Loucy (cell line): ENCODE results near the gene RRAS.
"Not testable (repeated sequence)": the region's sequence is repeated elsewhere in the genome, so short reads cannot be mapped to it uniquely, and the experiment has no call there.

Experiments used
- H2AFZ ChIP-seq: fragments of 200-600 bp; sonication (generic); 2 replicates; pipeline ENCODE4 v1.6.0; 2016; ENCODE audit warnings: antibody characterized with exemption, mild to moderate bottlenecking, low read length, moderate library complexity
- H3F3A ChIP-seq: fragments of 200-600 bp; 2 replicates; pipeline ENCODE4 v1.6.0; 2016; ENCODE audit warnings: antibody characterized with exemption, low read depth, mild to moderate bottlenecking
- H3K27me3 ChIP-seq: fragments of 200-600 bp; sonication (generic); 2 replicates; pipeline ENCODE4 v1.6.1; 2014; ENCODE audit warnings: low read length, mild to moderate bottlenecking; ENCODE audit not compliant: insufficient read depth, poor library complexity, severe bottlenecking
- H3K36me3 ChIP-seq: fragments of 200-600 bp; sonication (generic); 2 replicates; pipeline ENCODE4 v1.6.1; 2016; ENCODE audit warnings: low read length; ENCODE audit not compliant: insufficient read depth
- H3K4me1 ChIP-seq: fragments of 200-600 bp; sonication (generic); 2 replicates; pipeline ENCODE4 v1.5.1; 2014; ENCODE audit warnings: low read length, mild to moderate bottlenecking; ENCODE audit not compliant: insufficient read depth, poor library complexity, severe bottlenecking
- H3K4me2 ChIP-seq: fragments of 200-600 bp; sonication (generic); 2 replicates; pipeline ENCODE4 v1.6.0; 2014; ENCODE audit warnings: antibody characterized with exemption, low read length, low read depth, mild to moderate bottlenecking; ENCODE audit not compliant: poor library complexity, severe bottlenecking
- H3K4me3 ChIP-seq: fragments of 200-600 bp; sonication (generic); 2 replicates; pipeline ENCODE4 v1.5.1; 2014; ENCODE audit warnings: low read length, mild to moderate bottlenecking, mixed read lengths; ENCODE audit not compliant: poor library complexity, severe bottlenecking
- H3K79me2 ChIP-seq: fragments of 200-600 bp; sonication (generic); 2 replicates; pipeline ENCODE4 v1.6.1; 2014; ENCODE audit warnings: low read length; ENCODE audit not compliant: insufficient read depth
- H3K9ac ChIP-seq: fragments of 200-600 bp; sonication (generic); 2 replicates; pipeline ENCODE4 v1.6.0; 2014; ENCODE audit warnings: mild to moderate bottlenecking, low read depth, low read length, moderate library complexity; ENCODE audit not compliant: poor library complexity, severe bottlenecking
- H3K9me2 ChIP-seq: fragments of 200-600 bp; sonication (generic); replicated peaks from 2 replicates; pipeline ENCODE4 v1.6.1; 2016; ENCODE audit warnings: low read depth, low read length, mixed read lengths
- H3K9me3 ChIP-seq: fragments of 200-600 bp; sonication (generic); 2 replicates; pipeline ENCODE4 v1.6.1; 2014; ENCODE audit warnings: mild to moderate bottlenecking, antibody characterized with exemption, low read length, low read depth; ENCODE audit not compliant: insufficient read depth
- H4K20me1 ChIP-seq: fragments of 200-600 bp; sonication (generic); 2 replicates; pipeline ENCODE4 v1.6.0; 2014; ENCODE audit warnings: antibody characterized with exemption, low read length, mild to moderate bottlenecking; ENCODE audit not compliant: insufficient read depth, poor library complexity, severe bottlenecking
- CTCF ChIP-seq: fragments of 200-600 bp; sonication (generic); conservative IDR thresholded peaks from 2 replicates; pipeline ENCODE4 v1.5.1; 2014; ENCODE audit warnings: mild to moderate bottlenecking, antibody characterized with exemption, low read length
- EZH2phosphoT487 ChIP-seq: fragments of 200-600 bp; IDR thresholded peaks from 2 replicates; pipeline ENCODE4 v1.6.1; 2018; ENCODE audit warnings: antibody characterized with exemption, mild to moderate bottlenecking, moderate library complexity, borderline replicate concordance

The RRAS gene

GRCh38 chr19:49635530-49636232, 4.3 kb downstream of the RRAS start:
- Histone ChIP-seq H3K4me3 (no peak overlapping the region), H2AFZ (no peak overlapping the region), H3K79me2 (no peaks in the 10 kb centered on the region), H4K20me1 (no peaks in the 10 kb centered on the region), H3K9ac (no peak overlapping the region), H3K36me3 (no peaks in the 10 kb centered on the region), H3K9me2 (no peaks in the 10 kb centered on the region), H3K4me2 (no peak overlapping the region), H3K9me3 (no peaks in the 10 kb centered on the region), H3F3A (0 out of 2 replicates have a peak, but pooled peaks cover 1% of the 10 kb centered on the region), H3K27me3 (no peaks in the 10 kb centered on the region), H3K4me1 (peaks cover 16% of the 10 kb centered on the region)
- TF ChIP-seq CTCF (no peak), EZH2phosphoT487 (no peak)

DNA sequence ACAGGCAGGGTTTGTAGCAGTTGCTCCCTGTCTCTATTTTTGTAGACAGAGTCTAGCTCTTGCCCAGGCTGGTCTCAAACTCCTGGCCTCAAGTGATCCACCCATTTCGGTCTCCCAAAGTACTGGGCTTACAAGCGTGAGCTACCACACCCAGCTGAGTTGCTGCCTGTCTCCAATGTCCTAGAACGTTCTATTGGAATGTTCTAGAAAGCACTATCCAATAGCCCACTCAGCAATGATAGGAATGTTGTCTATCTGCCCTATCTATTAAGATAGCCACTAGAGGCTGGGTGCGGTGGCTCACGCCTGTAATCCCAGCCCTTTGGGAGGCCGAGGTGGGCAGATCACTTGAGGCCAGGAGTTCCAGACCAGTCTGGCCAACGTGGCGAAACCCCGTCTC, 6.7 kb downstream of the RRAS start:
- H3F3A ChIP-seq, H3K27me3 ChIP-seq, H3K36me3 ChIP-seq, H3K4me3 ChIP-seq, H3K9ac ChIP-seq, H3K9me3 ChIP-seq, H4K20me1 ChIP-seq, H3K9me2 ChIP-seq, H3K79me2 ChIP-seq, H3K4me2 ChIP-seq, H2AFZ ChIP-seq: not testable (repeated sequence)
- peaks cover 10% of the 10 kb centered on the region for H3K4me1 ChIP-seq

- H3K27me3 ChIP-seq, result no peaks in the 10 kb centered on the region
- no peaks in the 10 kb centered on the region for H3K9me2 ChIP-seq
- peaks cover 2% of the 10 kb centered on the region; the same call in 1 of the 2 replicates for H3K36me3 ChIP-seq
- H3F3A ChIP-seq, result no peaks in the 10 kb centered on the region
- H3K4me2 ChIP-seq, result no peak overlapping the region
- H2AFZ ChIP-seq, result no peak overlapping the region
- H3K4me3 ChIP-seq, result no peak overlapping the region
- no peaks in the 10 kb centered on the region for H3K79me2 ChIP-seq
- peaks cover 4% of the 10 kb centered on the region for H3K4me1 ChIP-seq
- no peak overlapping the region for H3K9ac ChIP-seq
- TF ChIP-seq CTCF (no peak), EZH2phosphoT487 (no peak)
- H3K9me3 ChIP-seq, result no peaks in the 10 kb centered on the region
- H4K20me1 ChIP-seq, result no peaks in the 10 kb centered on the region
Measured at GRCh38 chr19:49632576-49632975, 7.4 kb downstream of the RRAS start.
